ENCODE measurements around the gene ANKH.
"Not testable (repeated sequence)": the region's sequence is repeated elsewhere in the genome, so short reads cannot be mapped to it uniquely, and the experiment has no call there.

ANKH gene

GRCh38 chr5:14853685-14854084 lies 17.9 kb downstream of the ANKH start:
- no peak for DNase-seq

DNA sequence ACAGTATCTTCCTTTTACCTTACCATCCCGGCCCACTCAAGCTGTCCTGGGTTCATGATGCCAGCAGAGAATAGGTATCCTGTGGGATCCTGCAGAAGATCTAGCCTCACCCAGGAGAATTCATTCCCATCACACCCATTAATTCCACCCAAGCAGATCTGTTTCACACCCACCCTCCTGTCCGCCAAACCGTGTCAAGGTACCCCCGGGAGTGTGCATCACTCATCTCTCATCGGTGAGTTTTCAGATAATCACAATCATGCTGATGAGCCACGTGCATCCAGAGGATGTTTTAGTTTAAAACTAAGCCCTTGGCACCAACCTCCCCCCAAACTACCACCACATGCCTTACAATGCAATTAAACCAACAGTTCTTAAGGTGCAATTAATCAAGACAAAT lies 18.8 kb downstream of the ANKH start:
- no peak for DNase-seq

DNA sequence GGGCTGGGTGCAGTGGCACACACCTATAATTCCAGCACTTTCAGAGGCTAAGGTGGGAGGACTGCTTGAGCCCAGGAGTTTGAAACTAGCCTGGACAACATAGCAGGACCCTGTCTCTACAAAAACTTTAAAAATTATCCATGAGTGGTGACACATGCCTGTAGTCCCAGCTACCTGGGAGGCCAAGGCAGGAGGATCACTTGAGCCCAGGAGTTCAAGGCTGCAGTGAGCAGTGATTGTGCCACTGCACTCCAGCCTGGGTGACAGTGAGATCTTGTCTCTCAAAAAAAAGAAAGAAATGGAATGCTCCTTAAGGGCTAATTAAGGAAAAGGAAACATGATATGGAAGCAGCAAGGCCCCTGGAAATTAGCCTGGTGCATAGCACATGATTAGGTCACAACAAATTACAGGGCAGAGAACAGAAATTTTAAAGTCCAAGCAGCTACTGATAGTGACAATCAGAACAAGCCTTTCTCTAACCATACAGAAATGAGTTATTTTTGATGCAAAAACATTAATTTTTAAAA lies 19.5 kb downstream of the ANKH start:
- no peak for DNase-seq

DNA sequence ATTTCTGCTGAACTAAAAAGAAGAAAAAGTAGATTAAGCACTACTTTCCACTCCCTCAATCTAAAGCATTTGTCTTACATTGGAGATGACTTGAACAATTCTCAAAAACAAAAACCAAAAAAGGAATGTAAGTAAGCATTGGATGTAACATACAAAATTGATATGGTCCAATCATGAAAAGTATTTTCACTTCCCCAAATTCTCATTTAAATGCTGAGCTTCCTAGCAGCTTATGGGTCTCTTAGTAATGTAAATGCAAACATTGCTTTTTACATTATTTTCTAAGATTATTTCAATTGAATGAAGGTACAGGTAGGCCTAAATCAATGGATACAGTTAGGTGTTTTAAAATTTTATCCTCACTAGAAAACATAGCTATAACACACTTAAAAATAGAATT lies 20.0 kb downstream of the ANKH start:
- DNase-seq = no peak

DNA sequence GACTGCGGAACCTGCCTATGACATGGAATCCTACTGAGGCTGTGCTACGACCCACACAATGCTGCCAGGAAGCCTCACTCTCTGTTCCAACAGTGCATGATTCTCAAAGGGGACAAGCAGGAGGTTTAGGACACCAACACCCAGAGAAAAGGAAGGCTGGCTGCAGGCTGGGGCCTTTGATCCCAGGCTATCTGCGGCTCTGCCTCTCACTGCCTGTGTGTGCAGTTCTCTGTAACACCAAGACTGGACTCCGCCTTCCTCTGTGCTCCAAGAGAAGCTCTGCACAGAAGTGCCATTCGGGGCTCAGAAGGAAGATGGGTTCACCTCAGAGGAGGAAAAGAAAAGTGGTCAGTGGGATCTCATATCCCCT lies 20.5 kb downstream of the ANKH start:
- DNase-seq = no peak

- DNase-seq = no peak
These were observed 21.0 kb downstream of the ANKH start for GRCh38 chr5:14850419-14851049.

- DNase-seq = no peak
These were observed 21.9 kb downstream of the ANKH start for GRCh38 chr5:14849516-14850294.

GRCh38 chr5:14848942-14849341 lies 22.6 kb downstream of the ANKH start:
- DNase-seq = not testable (repeated sequence)

GRCh38 chr5:14848385-14848784 lies 23.2 kb downstream of the ANKH start:
- no peak for DNase-seq

- DNase-seq = no peak
These were observed 24.1 kb downstream of the ANKH start for GRCh38 chr5:14847471-14847870.

GRCh38 chr5:14842117-14842516 lies 29.5 kb downstream of the ANKH start:
- DNase-seq = no peak

DNA sequence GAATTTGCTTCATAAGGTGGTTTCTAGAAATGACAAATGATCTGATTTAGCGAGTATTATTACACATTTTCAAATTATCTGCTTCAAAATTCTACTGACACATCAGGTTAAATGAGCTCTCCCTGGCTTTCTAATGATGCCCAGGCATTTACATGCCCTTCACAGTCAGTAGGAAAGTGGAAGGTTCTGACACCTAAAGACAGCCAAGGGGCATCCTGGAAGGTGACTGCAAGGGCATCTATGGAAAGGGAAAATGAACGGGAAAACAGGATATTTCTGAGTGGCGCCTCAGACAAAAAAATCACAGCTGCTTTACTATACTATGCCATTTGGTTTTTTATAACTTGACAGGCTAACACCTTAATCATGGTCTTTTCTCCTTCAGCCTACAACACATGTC lies 31.0 kb downstream of the ANKH start:
- DNase-seq = no peak

GRCh38 chr5:14838396-14839319 lies 32.9 kb downstream of the ANKH start:
- DNase-seq = no peak

- not testable (repeated sequence) for DNase-seq
These were observed 34.0 kb downstream of the ANKH start for GRCh38 chr5:14837423-14838122.

- no peak for DNase-seq
These were observed 36.7 kb downstream of the ANKH start for GRCh38 chr5:14834584-14835550.

DNA sequence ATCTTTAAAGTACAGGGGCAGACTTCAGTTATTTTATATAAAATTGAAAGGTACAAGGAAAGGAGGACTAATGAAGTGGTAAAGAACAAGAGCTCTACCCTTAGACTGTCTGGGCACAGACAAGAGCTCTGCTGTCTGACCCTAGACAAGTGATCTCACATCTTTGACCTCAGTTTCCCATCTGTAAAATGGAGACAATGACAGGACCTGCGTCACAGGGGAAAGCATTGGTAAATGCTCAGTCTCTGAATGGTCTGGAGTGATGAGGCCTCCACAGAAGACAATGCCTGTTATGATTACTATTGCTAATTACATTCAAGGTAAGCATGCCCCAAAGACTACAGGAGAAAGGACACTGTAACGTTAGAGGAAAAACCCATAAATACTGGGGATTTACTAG lies 37.5 kb downstream of the ANKH start:
- DNase-seq = no peak

DNA sequence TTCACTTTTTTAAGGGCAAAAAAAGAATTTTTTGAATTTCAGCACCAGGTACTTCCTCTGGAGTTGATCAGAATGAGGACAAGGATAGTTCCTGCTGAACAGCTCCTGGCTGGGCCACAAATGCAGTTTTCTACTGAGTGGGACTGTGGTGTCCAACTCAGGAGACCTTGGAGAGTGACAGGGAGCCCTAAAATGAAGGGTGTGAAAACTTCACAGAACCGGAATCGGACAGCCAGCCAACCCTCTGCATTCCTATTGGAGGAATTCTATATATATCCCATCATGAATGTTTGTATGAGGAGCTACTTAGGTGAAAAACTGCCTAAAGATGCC lies 40.6 kb downstream of the ANKH start:
- no peak for DNase-seq

DNA sequence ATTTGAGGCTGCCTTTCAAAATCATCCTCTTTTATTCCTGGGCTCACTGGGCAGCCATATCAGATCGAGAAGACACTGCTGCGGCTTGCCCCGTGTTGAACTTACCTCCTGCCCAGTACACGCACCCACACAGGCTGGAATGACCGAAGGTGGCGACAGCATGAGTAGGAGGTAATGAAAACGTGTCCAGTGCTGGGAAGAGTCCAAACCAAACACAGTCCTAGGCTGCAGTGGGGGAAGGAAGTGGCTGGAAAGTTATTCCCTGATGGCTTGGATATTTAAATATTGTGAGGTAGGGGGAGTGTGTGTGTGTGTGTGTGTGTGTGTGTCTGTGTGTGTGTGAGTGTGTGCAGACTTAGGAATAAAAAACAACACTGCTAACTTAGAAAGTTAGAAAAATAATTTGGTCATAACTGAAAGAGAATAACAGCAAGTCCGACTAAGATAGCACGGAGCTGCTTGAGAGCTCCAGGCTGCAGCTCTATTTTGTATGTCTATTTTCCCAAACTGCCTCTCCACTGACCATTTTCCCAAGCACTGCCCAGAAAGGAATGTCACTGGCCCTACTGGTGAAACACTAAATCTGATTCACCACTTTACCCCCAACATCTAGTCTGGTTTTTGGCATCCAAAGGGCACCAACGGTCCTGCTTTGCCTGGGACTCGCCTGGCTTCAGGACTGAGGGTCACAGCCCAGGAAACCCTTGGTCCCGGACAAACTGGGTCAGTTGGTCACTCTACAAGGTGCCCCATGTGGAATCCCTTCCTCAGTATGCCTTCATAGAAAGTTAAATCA lies 41.2 kb downstream of the ANKH start:
- no peak for DNase-seq

GRCh38 chr5:14829396-14829795 lies 42.2 kb downstream of the ANKH start:
- DNase-seq = no peak

DNA sequence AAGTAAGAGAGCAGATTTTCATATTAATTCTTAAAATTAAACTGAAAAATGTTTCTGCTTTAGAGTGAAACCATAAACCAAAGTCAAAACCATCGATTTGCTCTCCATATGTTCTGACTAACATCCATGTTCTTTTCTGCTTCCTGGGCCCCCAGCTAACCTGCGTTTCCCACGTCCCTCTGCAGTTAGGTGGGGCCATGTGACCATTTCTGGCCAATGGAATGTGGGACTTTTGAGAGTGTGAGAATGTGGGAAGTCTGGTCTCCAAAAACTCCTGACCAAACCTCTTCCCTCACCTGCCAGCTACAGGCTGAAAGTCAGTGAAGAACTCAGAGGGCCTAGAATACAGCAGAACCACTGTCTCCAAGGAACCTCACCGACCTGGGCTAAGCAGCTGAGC lies 44.9 kb downstream of the ANKH start:
- DNase-seq = no peak

DNA sequence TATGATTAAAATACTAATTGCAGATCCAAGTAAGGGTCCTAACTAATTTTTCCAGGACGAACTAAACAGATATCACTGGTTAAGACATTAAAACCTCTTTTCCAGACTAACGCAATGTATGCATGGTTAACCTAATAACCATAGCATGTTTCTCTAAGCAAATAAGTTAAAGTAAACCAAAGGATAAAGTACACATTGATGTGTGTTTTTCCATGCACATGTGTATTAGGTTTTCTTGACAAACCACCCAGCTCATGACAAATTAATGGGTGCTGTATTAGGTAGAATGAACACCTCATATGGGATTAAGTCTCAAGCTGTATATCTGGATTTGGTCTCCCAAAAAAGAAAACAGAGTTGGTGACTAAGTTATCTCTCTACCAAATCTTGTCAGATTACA lies 45.6 kb downstream of the ANKH start:
- no peak for DNase-seq
